Neural progenitor cell (in vitro differentiated cells): Measurements from ENCODE around the gene MRTFB. TPM values are rescaled to one million over a fixed set of nuclear protein-coding genes. Genes with fewer than 3 reads are reported as not detected.

Experiments
- DNase-seq: peaks from one replicate; pipeline ENCODE4 v3.0.0-alpha.2; 2016; ENCODE audit warnings: low spot score
- H2AFZ ChIP-seq: fragments of 200-600 bp; sonication (generic); replicated peaks from 2 replicates; pipeline ENCODE4 v1.6.1; 2016; ENCODE audit warnings: antibody characterized with exemption
- H3F3A ChIP-seq: fragments of 200-600 bp; sonication (generic); 2 replicates; pipeline ENCODE4 v1.6.1; 2016; ENCODE audit warnings: antibody characterized with exemption, low read depth
- H3K27ac ChIP-seq: fragments of 200-600 bp; sonication (generic); 2 replicates; pipeline ENCODE4 v1.5.1; 2016; ENCODE audit warnings: mild to moderate bottlenecking
- H3K27me3 ChIP-seq: fragments of 200-600 bp; sonication (generic); 2 replicates; pipeline ENCODE4 v1.6.1; 2016; ENCODE audit warnings: mild to moderate bottlenecking, moderate library complexity
- H3K36me3 ChIP-seq: fragments of 200-600 bp; sonication (generic); 2 replicates; pipeline ENCODE4 v1.5.1; 2016
- H3K4me1 ChIP-seq: fragments of 200-600 bp; sonication (generic); 2 replicates; pipeline ENCODE4 v1.6.1; 2016; ENCODE audit warnings: mixed run types
- H3K4me2 ChIP-seq: fragments of 200-600 bp; sonication (generic); 2 replicates; pipeline ENCODE4 v1.6.1; 2016
- H3K4me3 ChIP-seq: fragments of 200-600 bp; sonication (generic); 2 replicates; pipeline ENCODE4 v1.5.1; 2016
- H3K79me2 ChIP-seq: fragments of 200-600 bp; sonication (generic); 2 replicates; pipeline ENCODE4 v1.6.1; 2016; ENCODE audit warnings: low read depth
- H3K9ac ChIP-seq: fragments of 200-600 bp; sonication (generic); 2 replicates; pipeline ENCODE4 v1.6.1; 2016
- H3K9me3 ChIP-seq: fragments of 200-600 bp; sonication (generic); 2 replicates; pipeline ENCODE4 v1.5.1; 2016; ENCODE audit warnings: low read depth
- H4K20me1 ChIP-seq: fragments of 200-600 bp; sonication (generic); 2 replicates; pipeline ENCODE4 v1.6.1; 2016; ENCODE audit warnings: low read depth
- H3K27ac Mint-ChIP-seq: 3 replicates; pipeline ENCODE4 v1.8.0; 2021; ENCODE audit warnings: mixed read lengths
- H3K27me3 Mint-ChIP-seq: 2 replicates; pipeline ENCODE4 v1.8.0; 2022; ENCODE audit warnings: low read depth, mild to moderate bottlenecking, inconsistent platforms, moderate library complexity, mixed read lengths; ENCODE audit not compliant: insufficient read depth
- H3K36me3 Mint-ChIP-seq: 3 replicates; pipeline ENCODE4 v1.8.0; 2021; ENCODE audit warnings: mixed read lengths
- H3K4me1 Mint-ChIP-seq: 3 replicates; pipeline ENCODE4 v1.8.0; 2021; ENCODE audit warnings: mixed read lengths
- H3K4me3 Mint-ChIP-seq: 3 replicates; pipeline ENCODE4 v1.8.0; 2021; ENCODE audit warnings: mild to moderate bottlenecking, moderate library complexity, mixed read lengths
- H3K9me3 Mint-ChIP-seq: 3 replicates; pipeline ENCODE4 v1.8.0; 2020; ENCODE audit warnings: mixed read lengths
- EZH2 ChIP-seq: fragments of 200-600 bp; sonication (generic); IDR thresholded peaks from 2 replicates; pipeline ENCODE4 v1.6.1; 2017; ENCODE audit warnings: antibody characterized with exemption, mild to moderate bottlenecking, moderate library complexity
- EZH2phosphoT487 ChIP-seq: fragments of 200-600 bp; sonication (generic); IDR thresholded peaks from 2 replicates; pipeline ENCODE4 v1.6.1; 2017; ENCODE audit warnings: antibody characterized with exemption
- total RNA-seq: library from RNA; depleted of rRNA; stranded (reverse); fragments of >200 nt; gene quantifications from 2 replicates; pipeline ENCODE4 v1.2.3, GENCODE V29; 2015; ENCODE audit warnings: low replicate concordance
- TF ChIP-seq, protein P1 (sequence below): fragments of 200-600 bp; sonication (generic); IDR thresholded peaks from 2 replicates; pipeline ENCODE4 v1.5.1; 2017; ENCODE audit warnings: antibody characterized with exemption, mild to moderate bottlenecking

MRTFB gene
- total RNA-seq, 1 donor from 2014 or later = 26.8 TPM

DNA sequence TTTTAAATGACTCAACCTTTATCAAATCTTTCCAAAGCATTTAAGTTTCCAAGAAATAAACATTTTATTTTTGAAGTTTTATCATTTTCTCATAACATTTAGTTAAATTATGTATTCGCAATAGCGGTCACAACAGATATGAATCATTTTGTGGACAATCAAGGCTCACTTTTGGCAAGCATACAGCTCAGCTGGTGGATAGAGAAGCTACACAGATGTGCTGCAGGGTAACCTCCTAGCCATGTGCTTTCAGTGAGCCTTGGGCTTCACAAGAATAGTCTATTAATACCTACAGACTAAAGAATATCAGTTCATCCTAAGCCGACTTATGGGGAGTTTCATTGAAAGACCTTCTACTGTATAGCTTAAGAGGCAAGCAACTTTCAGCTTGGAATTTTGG lies 144.8 kb downstream of the MRTFB start:
- H3K9ac ChIP-seq = no peak overlapping the region
- Mint-ChIP-seq H3K9me3 (no peaks in the 10 kb centered on the region), H3K27ac (no peak overlapping the region), H3K4me3 (no peak overlapping the region), H3K27me3 (no peaks in the 10 kb centered on the region), H3K36me3 (peaks cover 37% of the 10 kb centered on the region), H3K4me1 (no peaks in the 10 kb centered on the region)
- no peaks in the 10 kb centered on the region for H4K20me1 ChIP-seq
- H3K4me1 ChIP-seq = no peaks in the 10 kb centered on the region
- H3K4me3 ChIP-seq = no peak overlapping the region
- TF ChIP-seq EZH2 = no peak
- TF ChIP-seq, protein P1, sequence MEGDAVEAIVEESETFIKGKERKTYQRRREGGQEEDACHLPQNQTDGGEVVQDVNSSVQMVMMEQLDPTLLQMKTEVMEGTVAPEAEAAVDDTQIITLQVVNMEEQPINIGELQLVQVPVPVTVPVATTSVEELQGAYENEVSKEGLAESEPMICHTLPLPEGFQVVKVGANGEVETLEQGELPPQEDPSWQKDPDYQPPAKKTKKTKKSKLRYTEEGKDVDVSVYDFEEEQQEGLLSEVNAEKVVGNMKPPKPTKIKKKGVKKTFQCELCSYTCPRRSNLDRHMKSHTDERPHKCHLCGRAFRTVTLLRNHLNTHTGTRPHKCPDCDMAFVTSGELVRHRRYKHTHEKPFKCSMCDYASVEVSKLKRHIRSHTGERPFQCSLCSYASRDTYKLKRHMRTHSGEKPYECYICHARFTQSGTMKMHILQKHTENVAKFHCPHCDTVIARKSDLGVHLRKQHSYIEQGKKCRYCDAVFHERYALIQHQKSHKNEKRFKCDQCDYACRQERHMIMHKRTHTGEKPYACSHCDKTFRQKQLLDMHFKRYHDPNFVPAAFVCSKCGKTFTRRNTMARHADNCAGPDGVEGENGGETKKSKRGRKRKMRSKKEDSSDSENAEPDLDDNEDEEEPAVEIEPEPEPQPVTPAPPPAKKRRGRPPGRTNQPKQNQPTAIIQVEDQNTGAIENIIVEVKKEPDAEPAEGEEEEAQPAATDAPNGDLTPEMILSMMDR = no peak
- no peak for TF ChIP-seq EZH2phosphoT487
- H3K79me2 ChIP-seq = no peaks in the 10 kb centered on the region
- H3F3A ChIP-seq = no peaks in the 10 kb centered on the region
- no peak overlapping the region for H3K27ac ChIP-seq
- DNase-seq = no peak
- no peak overlapping the region for H3K4me2 ChIP-seq
- H3K36me3 ChIP-seq = peaks cover 15% of the 10 kb centered on the region
- no peaks in the 10 kb centered on the region for H3K27me3 ChIP-seq
- no peaks in the 10 kb centered on the region for H3K9me3 ChIP-seq
- H2AFZ ChIP-seq = no peak overlapping the region

- H3K4me1 ChIP-seq = no peaks in the 10 kb centered on the region
These were observed 148.9 kb downstream of the MRTFB start for GRCh38 chr16:14219983-14220382.

DNA sequence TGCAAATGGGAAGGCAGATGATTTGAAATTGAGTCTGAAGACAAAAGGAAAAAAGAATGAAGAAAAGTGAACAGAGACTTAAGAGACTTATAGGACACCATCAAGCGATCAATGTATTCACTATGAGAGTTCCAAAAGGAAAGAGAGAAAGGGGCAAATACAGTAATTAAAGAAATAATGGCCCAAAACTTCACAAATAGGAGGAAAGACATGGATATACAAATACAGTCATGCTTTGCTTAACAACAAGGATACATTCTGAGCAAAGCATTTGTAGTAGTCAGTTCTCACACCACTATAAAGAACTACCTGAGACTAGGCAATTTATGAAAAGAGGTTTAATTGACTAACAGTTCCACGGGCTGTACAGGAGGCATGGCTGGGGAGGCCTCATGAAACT lies 152.5 kb downstream of the MRTFB start:
- Mint-ChIP-seq H3K36me3 (peaks cover 60% of the 10 kb centered on the region), H3K4me1 (no peaks in the 10 kb centered on the region), H3K9me3 (peaks cover 27% of the 10 kb centered on the region), H3K27ac (no peak overlapping the region), H3K27me3 (peaks cover 2% of the 10 kb centered on the region), H3K4me3 (no peak overlapping the region)
- Histone ChIP-seq H3K9me3 (no peaks in the 10 kb centered on the region), H3K36me3 (peaks cover 18% of the 10 kb centered on the region), H3K4me2 (no peak overlapping the region), H3K79me2 (no peaks in the 10 kb centered on the region), H3K27ac (no peak overlapping the region), H3K4me3 (no peak overlapping the region), H4K20me1 (no peaks in the 10 kb centered on the region), H3K27me3 (no peaks in the 10 kb centered on the region), H2AFZ (no peak overlapping the region), H3K9ac (no peak overlapping the region), H3F3A (no peaks in the 10 kb centered on the region), H3K4me1 (no peaks in the 10 kb centered on the region)
- no peak for DNase-seq
- TF ChIP-seq, protein P1 = no peak
- TF ChIP-seq EZH2 = no peak

More at GRCh38 chr16:14219983-14220382, 148.9 kb downstream of the MRTFB start:
- Histone ChIP-seq H4K20me1 (no peaks in the 10 kb centered on the region), H3K4me2 (no peak overlapping the region), H3K9me3 (no peaks in the 10 kb centered on the region), H3K36me3 (peaks cover 22% of the 10 kb centered on the region), H2AFZ (no peak overlapping the region), H3K27ac (no peak overlapping the region), H3K9ac (no peak overlapping the region), H3F3A (no peaks in the 10 kb centered on the region), H3K4me3 (no peak overlapping the region), H3K79me2 (no peaks in the 10 kb centered on the region), H3K27me3 (no peaks in the 10 kb centered on the region)
- no peaks in the 10 kb centered on the region for H3K4me1 Mint-ChIP-seq
- H3K9me3 Mint-ChIP-seq = peaks cover 20% of the 10 kb centered on the region
- H3K27me3 Mint-ChIP-seq = peaks cover 2% of the 10 kb centered on the region
- H3K4me3 Mint-ChIP-seq = no peak overlapping the region
- H3K36me3 Mint-ChIP-seq = peaks cover 55% of the 10 kb centered on the region
- DNase-seq = no peak
- no peak overlapping the region for H3K27ac Mint-ChIP-seq
- TF ChIP-seq EZH2phosphoT487 (no peak), EZH2 (no peak)
- TF ChIP-seq, protein P1 = no peak

GRCh38 chr16:14225457-14225856 lies 154.3 kb downstream of the MRTFB start:
- Histone ChIP-seq H3K4me1 (no peaks in the 10 kb centered on the region), H3F3A (no peaks in the 10 kb centered on the region), H3K4me3 (no peak overlapping the region), H3K4me2 (no peak overlapping the region), H3K9ac (no peak overlapping the region), H3K9me3 (no peaks in the 10 kb centered on the region), H3K27ac (no peak overlapping the region), H3K36me3 (peaks cover 18% of the 10 kb centered on the region), H3K79me2 (no peaks in the 10 kb centered on the region), H4K20me1 (no peaks in the 10 kb centered on the region), H2AFZ (no peak overlapping the region), H3K27me3 (no peaks in the 10 kb centered on the region)
- no peak for DNase-seq
- peaks cover 2% of the 10 kb centered on the region for H3K27me3 Mint-ChIP-seq
- peaks cover 27% of the 10 kb centered on the region for H3K9me3 Mint-ChIP-seq
- TF ChIP-seq, protein P1 = no peak
- no peak for TF ChIP-seq EZH2phosphoT487
- TF ChIP-seq EZH2 = no peak
- no peak overlapping the region for H3K4me3 Mint-ChIP-seq
- H3K4me1 Mint-ChIP-seq = no peaks in the 10 kb centered on the region
- H3K36me3 Mint-ChIP-seq = peaks cover 58% of the 10 kb centered on the region
- no peak overlapping the region for H3K27ac Mint-ChIP-seq
